Activated T-cell treated with anti-CD3 and anti-CD28 coated beads, Interleukin-2, amount 50 U/mL, for 72 hours (primary cell): ENCODE measurements around the gene CENPC. TPM values are rescaled to one million over a fixed set of nuclear protein-coding genes. Genes with fewer than 3 reads are reported as not detected.
A peak's percentile ranks its signal among the peaks of the same experiment; 100 is the strongest.
"Not testable (repeated sequence)": the region's sequence is repeated elsewhere in the genome, so short reads cannot be mapped to it uniquely, and the experiment has no call there.

ENCODE experiments used
- ATAC-seq, 2 donors: fragments of 150-1000 bp; cut with Tn5 transposase; replicated peaks in 1 of 2; 2 replicates each; pipeline ENCODE4 v1.10.0; 2021; ENCODE audit warnings: moderate library complexity in 2 of 2, mild to moderate bottlenecking in 1 of 2
- DNase-seq, 2 donors: peaks; one replicate each; pipeline ENCODE4 v3.0.0; 2021 to 2022; ENCODE audit warnings: mixed read lengths in 1 of 2
- H3K27ac Mint-ChIP-seq: one replicate; pipeline ENCODE4 v1.8.0; 2022; ENCODE audit warnings: mild to moderate bottlenecking, moderate library complexity, mixed read lengths
- H3K27me3 Mint-ChIP-seq: one replicate; pipeline ENCODE4 v1.8.0; 2022; ENCODE audit warnings: low read depth, mixed read lengths
- H3K36me3 Mint-ChIP-seq, 2 donors: one replicate each; pipeline ENCODE4 v1.8.0; 2022; ENCODE audit warnings: mixed read lengths in 2 of 2, mild to moderate bottlenecking in 1 of 2; ENCODE audit not compliant: insufficient read depth in 2 of 2
- H3K4me1 Mint-ChIP-seq: one replicate; pipeline ENCODE4 v1.8.0; 2022; ENCODE audit warnings: low read depth, mixed read lengths
- H3K4me3 Mint-ChIP-seq, 2 donors: one replicate each; pipeline ENCODE4 v1.8.0; 2022; ENCODE audit warnings: mild to moderate bottlenecking in 2 of 2, mixed read lengths in 2 of 2, moderate library complexity in 2 of 2
- H3K9me3 Mint-ChIP-seq, 2 donors: one replicate each; pipeline ENCODE4 v1.8.0; 2022; ENCODE audit warnings: mixed read lengths in 2 of 2
- total RNA-seq, 2 donors: library from RNA; stranded (reverse); gene quantifications; one replicate each; pipeline ENCODE4 v1.2.3, GENCODE V29; 2022

Gene CENPC
- total RNA-seq, 2 donors from 2014 or later = 42.8 to 44.7 TPM

GRCh38 chr4:67452100-67452845 lies 93.0 kb downstream of the CENPC start:
- DNase-seq (no peak), ATAC-seq (no peak)
- H3K27me3 Mint-ChIP-seq = no peaks in the 10 kb centered on the region
- H3K4me1 Mint-ChIP-seq = peaks cover 5% of the 10 kb centered on the region
- H3K4me3 Mint-ChIP-seq = no peak overlapping the region
- H3K27ac Mint-ChIP-seq = peak overlapping the region; percentile 62
- H3K36me3 Mint-ChIP-seq = peaks cover 10 to 18% of the 10 kb centered on the region in 2 donors
- H3K9me3 Mint-ChIP-seq = peaks cover 4 to 6% of the 10 kb centered on the region in 2 donors

- Mint-ChIP-seq H3K36me3 (peaks cover 11 to 18% of the 10 kb centered on the region in 2 donors), H3K27ac (no peak overlapping the region), H3K9me3 (peaks cover 4 to 6% of the 10 kb centered on the region in 2 donors), H3K4me3 (no peak overlapping the region), H3K4me1 (peaks cover 5% of the 10 kb centered on the region), H3K27me3 (no peaks in the 10 kb centered on the region)
- ATAC-seq (peak; percentile 44 to 56), DNase-seq (no peak)
Observed at GRCh38 chr4:67451464-67451863, 93.8 kb downstream of the CENPC start.

- peaks cover 6 to 20% of the 10 kb centered on the region in 2 donors for H3K36me3 Mint-ChIP-seq
- H3K9me3 Mint-ChIP-seq = peaks cover 6% of the 10 kb centered on the region in 2 donors
- DNase-seq (no peak), ATAC-seq (no peak)
- H3K4me1 Mint-ChIP-seq = peaks cover 5% of the 10 kb centered on the region
- H3K27ac Mint-ChIP-seq = no peak overlapping the region
- no peaks in the 10 kb centered on the region for H3K27me3 Mint-ChIP-seq
- H3K4me3 Mint-ChIP-seq = no peak overlapping the region
Observed at GRCh38 chr4:67448621-67449020, 96.7 kb downstream of the CENPC start.

GRCh38 chr4:67447873-67448272 lies 97.4 kb downstream of the CENPC start:
- H3K9me3 Mint-ChIP-seq = peaks cover 5 to 6% of the 10 kb centered on the region in 2 donors
- no peak overlapping the region for H3K4me3 Mint-ChIP-seq

GRCh38 chr4:67446811-67447210 lies 98.5 kb downstream of the CENPC start:
- no peak overlapping the region for H3K4me3 Mint-ChIP-seq
- no peak for DNase-seq
- H3K27me3 Mint-ChIP-seq = no peaks in the 10 kb centered on the region
- peaks cover 10 to 21% of the 10 kb centered on the region in 2 donors for H3K36me3 Mint-ChIP-seq
- no peak overlapping the region for H3K27ac Mint-ChIP-seq
- no peak for ATAC-seq
- peaks cover 3 to 4% of the 10 kb centered on the region in 2 donors for H3K9me3 Mint-ChIP-seq
- no peaks in the 10 kb centered on the region for H3K4me1 Mint-ChIP-seq

More at GRCh38 chr4:67447873-67448272, 97.4 kb downstream of the CENPC start:
- DNase-seq (no peak), ATAC-seq (no peak)
- Mint-ChIP-seq H3K36me3 (peaks cover 6 to 18% of the 10 kb centered on the region in 2 donors), H3K4me1 (peaks cover 5% of the 10 kb centered on the region), H3K27me3 (no peaks in the 10 kb centered on the region), H3K27ac (no peak overlapping the region)

GRCh38 chr4:67445881-67446280 lies 99.4 kb downstream of the CENPC start:
- not testable (repeated sequence) for H3K27ac Mint-ChIP-seq, ATAC-seq, H3K4me3 Mint-ChIP-seq, H3K27me3 Mint-ChIP-seq, DNase-seq, H3K4me1 Mint-ChIP-seq, H3K9me3 Mint-ChIP-seq
- peaks cover 10 to 22% of the 10 kb centered on the region in 2 donors for H3K36me3 Mint-ChIP-seq

GRCh38 chr4:67438975-67439374 lies 106.3 kb downstream of the CENPC start:
- Mint-ChIP-seq H3K27me3 (no peaks in the 10 kb centered on the region), H3K4me1 (peaks cover 6% of the 10 kb centered on the region), H3K36me3 (peaks cover 8 to 21% of the 10 kb centered on the region in 2 donors), H3K9me3 (peaks cover 6% of the 10 kb centered on the region in 2 donors), H3K4me3 (no peak overlapping the region), H3K27ac (no peak overlapping the region)
- DNase-seq (no peak), ATAC-seq (no peak)

- peak overlapping the region; percentile 42 for H3K27ac Mint-ChIP-seq
- H3K36me3 Mint-ChIP-seq = peaks cover 8 to 26% of the 10 kb centered on the region in 2 donors
Observed at GRCh38 chr4:67437974-67438713, 107.2 kb downstream of the CENPC start.

GRCh38 chr4:67436742-67437141 lies 108.6 kb downstream of the CENPC start:
- no peak overlapping the region for H3K4me3 Mint-ChIP-seq
- peaks cover 6% of the 10 kb centered on the region for H3K4me1 Mint-ChIP-seq
- ATAC-seq (no peak), DNase-seq (no peak)
- H3K27ac Mint-ChIP-seq = no peak overlapping the region
- peaks cover 4 to 9% of the 10 kb centered on the region in 2 donors for H3K9me3 Mint-ChIP-seq
- peaks cover 7 to 27% of the 10 kb centered on the region in 2 donors for H3K36me3 Mint-ChIP-seq
- no peaks in the 10 kb centered on the region for H3K27me3 Mint-ChIP-seq

More at GRCh38 chr4:67437974-67438713, 107.2 kb downstream of the CENPC start:
- DNase-seq (no peak), ATAC-seq (peak in 1 of 2 donors; percentile 58)
- Mint-ChIP-seq H3K4me1 (peaks cover 6% of the 10 kb centered on the region), H3K27me3 (no peaks in the 10 kb centered on the region), H3K4me3 (no peak overlapping the region), H3K9me3 (peaks cover 6% of the 10 kb centered on the region in 2 donors)

- Mint-ChIP-seq H3K4me3 (no peak overlapping the region), H3K36me3 (peaks cover 8 to 21% of the 10 kb centered on the region in 2 donors), H3K27me3 (no peaks in the 10 kb centered on the region), H3K9me3 (peaks cover 2 to 11% of the 10 kb centered on the region in 2 donors), H3K4me1 (no peaks in the 10 kb centered on the region), H3K27ac (no peak overlapping the region)
- ATAC-seq (no peak), DNase-seq (no peak)
Observed at GRCh38 chr4:67430989-67431388, 114.3 kb downstream of the CENPC start.

GRCh38 chr4:67428819-67429218 lies 116.5 kb downstream of the CENPC start:
- no peak overlapping the region for H3K27ac Mint-ChIP-seq
- ATAC-seq (no peak), DNase-seq (no peak)
- H3K9me3 Mint-ChIP-seq = peaks cover 0 to 8% of the 10 kb centered on the region in 2 donors
- no peaks in the 10 kb centered on the region for H3K27me3 Mint-ChIP-seq
- peaks cover 6 to 14% of the 10 kb centered on the region in 2 donors for H3K36me3 Mint-ChIP-seq
- H3K4me3 Mint-ChIP-seq = no peak overlapping the region
- H3K4me1 Mint-ChIP-seq = no peaks in the 10 kb centered on the region
